Astrocyte (in vitro differentiated cells and primary cell): ENCODE data around the gene CAMK1D. TPM values are rescaled to one million over a fixed set of nuclear protein-coding genes. Genes with fewer than 3 reads are reported as not detected.
A peak's percentile ranks its signal among the peaks of the same experiment; 100 is the strongest.

Source experiments
- DNase-seq: peaks from one replicate; pipeline ENCODE4 v3.0.0-alpha.2; 2010; ENCODE audit warnings: low read depth
- FAIRE-seq: peaks from 2 replicates; lab custom pipeline; 2011; peaks lifted over from hg19 to GRCh38; lab: Jason Lieb, UNC
- H2AFZ ChIP-seq: 2 replicates; pipeline ENCODE4 v1.6.0; 2012; ENCODE audit warnings: low read depth, low read length, inconsistent platforms
- H3K27ac ChIP-seq: 2 replicates; pipeline ENCODE4 v1.5.1; 2011; ENCODE audit warnings: low read depth, low read length, inconsistent platforms
- H3K27me3 ChIP-seq: 2 replicates; pipeline ENCODE4 v1.6.0; 2011; ENCODE audit warnings: low read length, inconsistent platforms; ENCODE audit not compliant: insufficient read depth
- H3K36me3 ChIP-seq: 2 replicates; pipeline ENCODE4 v1.5.1; 2011; ENCODE audit warnings: low read length, inconsistent platforms; ENCODE audit not compliant: insufficient read depth
- H3K4me1 ChIP-seq: 2 replicates; pipeline ENCODE4 v1.5.1; 2011; ENCODE audit warnings: low read length, inconsistent platforms; ENCODE audit not compliant: insufficient read depth
- H3K4me2 ChIP-seq: 2 replicates; pipeline ENCODE4 v1.6.0; 2012; ENCODE audit warnings: low read length, inconsistent platforms
- H3K4me3 ChIP-seq: 2 replicates; pipeline ENCODE4 v1.5.1; 2011; ENCODE audit warnings: low read depth, mild to moderate bottlenecking, low read length, inconsistent platforms; ENCODE audit not compliant: insufficient read depth
- H3K79me2 ChIP-seq: 2 replicates; pipeline ENCODE4 v1.6.0; 2012; ENCODE audit warnings: mild to moderate bottlenecking, low read length, inconsistent platforms; ENCODE audit not compliant: insufficient read depth
- H3K9ac ChIP-seq: 2 replicates; pipeline ENCODE4 v1.6.0; 2012; ENCODE audit warnings: mild to moderate bottlenecking, low read length, inconsistent platforms
- H3K9me3 ChIP-seq: 2 replicates; pipeline ENCODE4 v1.5.1; 2012; ENCODE audit warnings: low read depth, mild to moderate bottlenecking, low read length, inconsistent platforms; ENCODE audit not compliant: insufficient read depth
- H4K20me1 ChIP-seq: 2 replicates; pipeline ENCODE4 v1.6.0; 2012; ENCODE audit warnings: low read length, inconsistent platforms; ENCODE audit not compliant: insufficient read depth
- H3K27ac Mint-ChIP-seq: one replicate; pipeline ENCODE4 v1.8.0; 2021; ENCODE audit warnings: mild to moderate bottlenecking, mixed read lengths; ENCODE audit not compliant: unreplicated experiment
- H3K27me3 Mint-ChIP-seq: one replicate; pipeline ENCODE4 v1.8.0; 2021; ENCODE audit warnings: low read depth, mixed read lengths; ENCODE audit not compliant: unreplicated experiment
- H3K36me3 Mint-ChIP-seq: one replicate; pipeline ENCODE4 v1.8.0; 2021; ENCODE audit warnings: low read depth, mixed read lengths; ENCODE audit not compliant: unreplicated experiment
- H3K4me1 Mint-ChIP-seq: one replicate; pipeline ENCODE4 v1.8.0; 2021; ENCODE audit warnings: low read depth, mixed read lengths; ENCODE audit not compliant: unreplicated experiment
- H3K4me3 Mint-ChIP-seq: one replicate; pipeline ENCODE4 v1.8.0; 2021; ENCODE audit warnings: mild to moderate bottlenecking, moderate library complexity, mixed read lengths; ENCODE audit not compliant: unreplicated experiment
- H3K9me3 Mint-ChIP-seq: one replicate; pipeline ENCODE4 v1.8.0; 2021; ENCODE audit warnings: mild to moderate bottlenecking, mixed read lengths; ENCODE audit not compliant: unreplicated experiment
- EZH2 ChIP-seq: IDR thresholded peaks from 2 replicates; pipeline ENCODE4 v1.6.1; 2012; ENCODE audit warnings: mild to moderate bottlenecking, low read length, inconsistent platforms; ENCODE audit not compliant: insufficient read depth
- total RNA-seq: library from RNA; stranded (reverse); gene quantifications from 2 replicates; pipeline ENCODE4 v1.2.1, GENCODE V29; 2021
- TF ChIP-seq, protein P1 (sequence below): IDR thresholded peaks from 2 replicates; pipeline ENCODE4 v1.5.1; 2011; ENCODE audit warnings: low read depth, mild to moderate bottlenecking, inconsistent platforms, low read length, moderate library complexity; ENCODE audit not compliant: insufficient read depth

Gene CAMK1D
- total RNA-seq, 1 donor from 2014 or later, result 23.6 TPM

- H3K27ac ChIP-seq, result peak overlapping the region; percentile 62
- H3K27me3 ChIP-seq, result no peaks in the 10 kb centered on the region
- H3K36me3 Mint-ChIP-seq, result peaks cover 8% of the 10 kb centered on the region
- H3K79me2 ChIP-seq, result peaks cover 41% of the 10 kb centered on the region
- peak overlapping the region; percentile 22 for H3K9ac ChIP-seq
- no peaks in the 10 kb centered on the region for H3K9me3 Mint-ChIP-seq
- H4K20me1 ChIP-seq, result no peaks in the 10 kb centered on the region
- H2AFZ ChIP-seq, result no peak overlapping the region
- no peak overlapping the region for H3K4me3 Mint-ChIP-seq
- DNase-seq, result no peak
- no peaks in the 10 kb centered on the region for H3K36me3 ChIP-seq
- FAIRE-seq, result no peak
- H3K4me1 ChIP-seq, result peaks cover 25% of the 10 kb centered on the region
- no peak overlapping the region for H3K27ac Mint-ChIP-seq
- no peaks in the 10 kb centered on the region for H3K9me3 ChIP-seq
- H3K4me1 Mint-ChIP-seq, result peaks cover 8% of the 10 kb centered on the region
- no peaks in the 10 kb centered on the region for H3K27me3 Mint-ChIP-seq
- TF ChIP-seq, protein P1, sequence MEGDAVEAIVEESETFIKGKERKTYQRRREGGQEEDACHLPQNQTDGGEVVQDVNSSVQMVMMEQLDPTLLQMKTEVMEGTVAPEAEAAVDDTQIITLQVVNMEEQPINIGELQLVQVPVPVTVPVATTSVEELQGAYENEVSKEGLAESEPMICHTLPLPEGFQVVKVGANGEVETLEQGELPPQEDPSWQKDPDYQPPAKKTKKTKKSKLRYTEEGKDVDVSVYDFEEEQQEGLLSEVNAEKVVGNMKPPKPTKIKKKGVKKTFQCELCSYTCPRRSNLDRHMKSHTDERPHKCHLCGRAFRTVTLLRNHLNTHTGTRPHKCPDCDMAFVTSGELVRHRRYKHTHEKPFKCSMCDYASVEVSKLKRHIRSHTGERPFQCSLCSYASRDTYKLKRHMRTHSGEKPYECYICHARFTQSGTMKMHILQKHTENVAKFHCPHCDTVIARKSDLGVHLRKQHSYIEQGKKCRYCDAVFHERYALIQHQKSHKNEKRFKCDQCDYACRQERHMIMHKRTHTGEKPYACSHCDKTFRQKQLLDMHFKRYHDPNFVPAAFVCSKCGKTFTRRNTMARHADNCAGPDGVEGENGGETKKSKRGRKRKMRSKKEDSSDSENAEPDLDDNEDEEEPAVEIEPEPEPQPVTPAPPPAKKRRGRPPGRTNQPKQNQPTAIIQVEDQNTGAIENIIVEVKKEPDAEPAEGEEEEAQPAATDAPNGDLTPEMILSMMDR, result no peak
- TF ChIP-seq EZH2, result no peak
- no peak overlapping the region for H3K4me2 ChIP-seq
- no peak overlapping the region for H3K4me3 ChIP-seq
These were observed 48.0 kb downstream of the CAMK1D start for GRCh38 chr10:12397147-12397896.

- DNase-seq (peak; percentile 44), FAIRE-seq (no peak)
- Histone ChIP-seq H3K27ac (peak overlapping the region; percentile 62), H3K79me2 (peaks cover 47% of the 10 kb centered on the region), H2AFZ (no peak overlapping the region), H3K4me2 (no peak overlapping the region), H3K36me3 (no peaks in the 10 kb centered on the region), H3K9ac (peak overlapping the region; percentile 22), H3K27me3 (no peaks in the 10 kb centered on the region), H3K4me3 (no peak overlapping the region), H3K9me3 (no peaks in the 10 kb centered on the region), H4K20me1 (no peaks in the 10 kb centered on the region), H3K4me1 (peaks cover 25% of the 10 kb centered on the region)
- H3K36me3 Mint-ChIP-seq, result peaks cover 6% of the 10 kb centered on the region
- H3K27ac Mint-ChIP-seq, result no peak overlapping the region
- peaks cover 8% of the 10 kb centered on the region for H3K4me1 Mint-ChIP-seq
- H3K9me3 Mint-ChIP-seq, result no peaks in the 10 kb centered on the region
- TF ChIP-seq, protein P1, result no peak
- no peak for TF ChIP-seq EZH2
- no peak overlapping the region for H3K4me3 Mint-ChIP-seq
- H3K27me3 Mint-ChIP-seq, result no peaks in the 10 kb centered on the region
These were observed 48.6 kb downstream of the CAMK1D start for GRCh38 chr10:12397941-12398340.
